Vagina (tissue), 2 donors: Measurements from ENCODE around the gene SLC39A9. TPM values are rescaled to one million over a fixed set of nuclear protein-coding genes. Genes with fewer than 3 reads are reported as not detected.
"Not testable (repeated sequence)": the region's sequence is repeated elsewhere in the genome, so short reads cannot be mapped to it uniquely, and the experiment has no call there.

Source experiments
- DNase-seq, 2 donors: peaks; one replicate each; pipeline ENCODE4 v3.0.0-alpha.2; 2017; ENCODE audit errors: extremely low spot score in 2 of 2
- H3K27ac ChIP-seq: fragments of 200-600 bp; sonication (generic); one replicate; pipeline ENCODE4 v1.5.1; 2019
- H3K27me3 ChIP-seq: fragments of 200-600 bp; sonication (generic); one replicate; pipeline ENCODE4 v1.5.1; 2019
- H3K36me3 ChIP-seq, 2 donors: fragments of 200-600 bp; sonication (generic); one replicate each; pipeline ENCODE4 v1.5.1; 2017 to 2019
- H3K4me1 ChIP-seq: fragments of 200-600 bp; sonication (generic); one replicate; pipeline ENCODE4 v1.5.1; 2019
- H3K4me3 ChIP-seq, 2 donors: fragments of 200-600 bp; sonication (generic); 1 replicate in 1 of 2; 2 replicates in 1 of 2; pipeline ENCODE4 v1.5.1; 2016 to 2019
- H3K9me3 ChIP-seq: fragments of 200-600 bp; sonication (generic); one replicate; pipeline ENCODE4 v1.5.1; 2019
- CTCF ChIP-seq, 3 experiments: fragments of 450-650 bp in 2 of 3; fragments of 200-600 bp in 1 of 3; sonication (generic) in 1 of 3; IDR thresholded peaks; one replicate each; pipeline ENCODE4 v1.5.1; 2017 to 2019; ENCODE audit warnings: antibody characterized with exemption in 3 of 3, mild to moderate bottlenecking in 2 of 3, moderate library complexity in 2 of 3
- POLR2A ChIP-seq, 2 donors: fragments of 450-650 bp; IDR thresholded peaks; one replicate each; pipeline ENCODE4 v1.6.1; 2017; ENCODE audit warnings: antibody characterized with exemption in 2 of 2, mild to moderate bottlenecking in 2 of 2, moderate library complexity in 2 of 2
- POLR2AphosphoS5 ChIP-seq, 2 donors: sonication (generic); formaldehyde crosslinking; IDR thresholded peaks; one replicate each; pipeline ENCODE4 v1.9.0; 2017; ENCODE audit warnings: antibody characterized with exemption in 2 of 2, mild to moderate bottlenecking in 2 of 2, low read depth in 1 of 2; ENCODE audit not compliant: insufficient read depth in 1 of 2
- intact Hi-C: fragments of 100-400 bp; cut with DNase I; formaldehyde crosslinking; loops from one replicate; pipeline ENCODE4 v1.15.1; 2023
- total RNA-seq: library from RNA; depleted of rRNA; stranded (reverse); fragments of >200 nt; gene quantifications from one replicate; pipeline ENCODE4 v1.2.3, GENCODE V29; 2016

SLC39A9 gene
- total RNA-seq, 1 donor from 2014 or later: 46.7 TPM

- Histone ChIP-seq H3K4me1 (no peaks in the 10 kb centered on the region), H3K4me3 (no peak overlapping the region), H3K27ac (no peak overlapping the region), H3K9me3 (no peaks in the 10 kb centered on the region), H3K36me3 (no peaks in the 10 kb centered on the region), H3K27me3 (no peaks in the 10 kb centered on the region)
- no peak for TF ChIP-seq POLR2AphosphoS5 (IDR thresholded peaks at IDR 0.05; ENCODE audit: insufficient read depth in 1 of 2, low read depth in 1 of 2)
- TF ChIP-seq CTCF (IDR thresholded peaks at IDR 0.05): no peak
- no peak for TF ChIP-seq POLR2A (IDR thresholded peaks at IDR 0.05)
- DNase-seq: no peak
- intact Hi-C loops: no loop called here
Measured at GRCh38 chr14:69490219-69490918, 91.9 kb downstream of the SLC39A9 start.

- Histone ChIP-seq H3K36me3 (no peaks in the 10 kb centered on the region), H3K27me3 (no peaks in the 10 kb centered on the region), H3K4me1 (no peaks in the 10 kb centered on the region), H3K27ac (no peak overlapping the region), H3K4me3 (no peak overlapping the region), H3K9me3 (no peaks in the 10 kb centered on the region)
- intact Hi-C loops: no loop called here
- DNase-seq: no peak
- no peak for TF ChIP-seq CTCF (IDR thresholded peaks at IDR 0.05)
- TF ChIP-seq POLR2A (IDR thresholded peaks at IDR 0.05): no peak
- no peak for TF ChIP-seq POLR2AphosphoS5 (IDR thresholded peaks at IDR 0.05; ENCODE audit: insufficient read depth in 1 of 2, low read depth in 1 of 2)
Measured at GRCh38 chr14:69491193-69491592, 92.7 kb downstream of the SLC39A9 start.

GRCh38 chr14:69493038-69493437 lies 94.5 kb downstream of the SLC39A9 start:
- Histone ChIP-seq H3K27me3 (no peaks in the 10 kb centered on the region), H3K9me3 (no peaks in the 10 kb centered on the region), H3K4me1 (no peaks in the 10 kb centered on the region), H3K27ac (no peak overlapping the region), H3K36me3 (no peaks in the 10 kb centered on the region), H3K4me3 (no peak overlapping the region)
- no peak for DNase-seq
- TF ChIP-seq CTCF (IDR thresholded peaks at IDR 0.05) (no peak), POLR2AphosphoS5 (IDR thresholded peaks at IDR 0.05; ENCODE audit: insufficient read depth in 1 of 2, low read depth in 1 of 2) (no peak), POLR2A (IDR thresholded peaks at IDR 0.05) (no peak)
- intact Hi-C loops: no loop called here

- H3K9me3 ChIP-seq: no peaks in the 10 kb centered on the region
- H3K4me1 ChIP-seq: no peaks in the 10 kb centered on the region
- no peak overlapping the region for H3K27ac ChIP-seq
- H3K36me3 ChIP-seq: no peaks in the 10 kb centered on the region
- TF ChIP-seq POLR2A (IDR thresholded peaks at IDR 0.05) (no peak), CTCF (IDR thresholded peaks at IDR 0.05) (no peak), POLR2AphosphoS5 (IDR thresholded peaks at IDR 0.05; ENCODE audit: insufficient read depth in 1 of 2, low read depth in 1 of 2) (no peak)
- no peak overlapping the region for H3K4me3 ChIP-seq
- no peaks in the 10 kb centered on the region for H3K27me3 ChIP-seq
- intact Hi-C loops: no loop called here
- DNase-seq: no peak
Measured at GRCh38 chr14:69493791-69494190, 95.3 kb downstream of the SLC39A9 start.

GRCh38 chr14:69495341-69495921 lies 96.9 kb downstream of the SLC39A9 start:
- H3K9me3 ChIP-seq: no peaks in the 10 kb centered on the region
- H3K27ac ChIP-seq: no peak overlapping the region
- no peaks in the 10 kb centered on the region for H3K27me3 ChIP-seq
- no peaks in the 10 kb centered on the region for H3K4me1 ChIP-seq
- no peaks in the 10 kb centered on the region for H3K36me3 ChIP-seq
- TF ChIP-seq POLR2AphosphoS5 (IDR thresholded peaks at IDR 0.05; ENCODE audit: insufficient read depth in 1 of 2, low read depth in 1 of 2) (no peak), CTCF (IDR thresholded peaks at IDR 0.05) (no peak), POLR2A (IDR thresholded peaks at IDR 0.05) (no peak)
- intact Hi-C loops: no loop called here
- no peak for DNase-seq
- H3K4me3 ChIP-seq: no peak overlapping the region

GRCh38 chr14:69497866-69498265 lies 99.4 kb downstream of the SLC39A9 start:
- H3K27me3 ChIP-seq, H3K36me3 ChIP-seq, H3K4me3 ChIP-seq, intact Hi-C loops, H3K4me1 ChIP-seq, DNase-seq, H3K9me3 ChIP-seq, H3K27ac ChIP-seq: not testable (repeated sequence)

- H3K9me3 ChIP-seq, H3K27me3 ChIP-seq, H3K27ac ChIP-seq, H3K4me3 ChIP-seq, H3K4me1 ChIP-seq, H3K36me3 ChIP-seq, DNase-seq, intact Hi-C loops: not testable (repeated sequence)
Measured at GRCh38 chr14:69498286-69498685, 99.8 kb downstream of the SLC39A9 start.
